Panc1 (cell line): ENCODE results near the gene FHAD1. TPM values are rescaled to one million over a fixed set of nuclear protein-coding genes. Genes with fewer than 3 reads are reported as not detected.

ENCODE experiments used
- ATAC-seq: fragments of 200-7000 bp; cut with Tn5 transposase; 2 replicates; pipeline ENCODE4 v1.9.1; 2020; ENCODE audit warnings: mild to moderate bottlenecking, moderate library complexity
- BruUV-seq: library from RNA; stranded (reverse); fragments of 400-500 nt; replicated peaks from 2 replicates; lab custom pipeline; 2021; lab: Mats Ljungman, UMichigan
- CTCF ChIA-PET: fragments of 300-600 bp; sonication (Branson Sonifier 250); formaldehyde crosslinking; loops from one replicate; lab custom pipeline; 2022; ENCODE audit warnings: antibody characterized with exemption; lab: Charles Lee
- POLR2A ChIA-PET: fragments of 300-600 bp; sonication (Branson Sonifier 250); formaldehyde crosslinking; loops from one replicate; lab custom pipeline; 2022; ENCODE audit warnings: antibody characterized with exemption; lab: Charles Lee
- DNase-seq: peaks from one replicate; pipeline ENCODE4 v3.0.0-alpha.2; 2010; ENCODE audit warnings: low read depth, low spot score
- H3K27ac ChIP-seq: 2 replicates; pipeline ENCODE4 v1.5.1; 2011; ENCODE audit warnings: mild to moderate bottlenecking, low read length, inconsistent platforms
- H3K27me3 ChIP-seq: fragments of 200-500 bp; sonication (Bioruptor generic); 2 replicates; pipeline ENCODE4 v1.6.0; 2014; ENCODE audit warnings: low read length, inconsistent platforms; ENCODE audit not compliant: control insufficient read depth, insufficient read depth
- H3K36me3 ChIP-seq: fragments of 200-500 bp; sonication (Bioruptor generic); 2 replicates; pipeline ENCODE4 v1.5.1; 2014; ENCODE audit warnings: inconsistent platforms, mild to moderate bottlenecking, low read length, moderate library complexity; ENCODE audit not compliant: control insufficient read depth, insufficient read depth
- H3K4me1 ChIP-seq: 2 replicates; pipeline ENCODE4 v1.5.1; 2011; ENCODE audit warnings: inconsistent platforms, mild to moderate bottlenecking, low read length, moderate library complexity; ENCODE audit not compliant: control insufficient read depth, insufficient read depth
- H3K4me3 ChIP-seq, 2 experiments: 2 replicates each; pipeline ENCODE4 v1.5.1; 2011 to 2012; ENCODE audit warnings: low read depth in 2 of 2, low read length in 2 of 2, mild to moderate bottlenecking in 2 of 2, inconsistent platforms in 1 of 2, moderate library complexity in 1 of 2
- H3K9me3 ChIP-seq: fragments of 200-500 bp; sonication (Bioruptor generic); 2 replicates; pipeline ENCODE4 v1.5.1; 2014; ENCODE audit warnings: low read depth, mild to moderate bottlenecking, inconsistent platforms, low read length, moderate library complexity; ENCODE audit not compliant: control insufficient read depth, insufficient read depth
- POLR2AphosphoS5 ChIP-seq: IDR thresholded peaks from 2 replicates; pipeline ENCODE4 v1.6.1; 2012; ENCODE audit warnings: mild to moderate bottlenecking, low read depth, low read length, moderate library complexity
- SIN3A ChIP-seq: IDR thresholded peaks from 2 replicates; pipeline ENCODE4 v1.6.1; 2012; ENCODE audit warnings: low read depth, mild to moderate bottlenecking, low read length, moderate library complexity, borderline replicate concordance; ENCODE audit not compliant: insufficient read depth
- TCF7L2 ChIP-seq: IDR thresholded peaks from 2 replicates; pipeline ENCODE4 v1.6.1; 2011; ENCODE audit warnings: mild to moderate bottlenecking, low read depth, low read length, inconsistent platforms
- in situ Hi-C: cut with HindIII; loops from 2 replicates; pipeline ENCODE4 v1.10.0; 2016; ENCODE audit warnings: low sequenced_read_pairs, low pct_unique_long_range_greater_than_20kb
- intact Hi-C: fragments of 100-400 bp; cut with micrococcal nuclease; formaldehyde crosslinking; loops from one replicate; pipeline ENCODE4 v1.10.0; 2022; ENCODE audit not compliant: unreplicated experiment
- total RNA-seq: library from RNA; stranded (reverse); gene quantifications from one replicate; pipeline ENCODE4 v1.2.1, GENCODE V29; 2021; ENCODE audit not compliant: unreplicated experiment
- TF ChIP-seq, protein P1 (sequence below), 2 experiments: IDR thresholded peaks; 2 replicates each; pipeline ENCODE4 v1.6.1; 2011 to 2012; ENCODE audit warnings: low read depth in 2 of 2, control low read depth in 1 of 2, low read length in 1 of 2, mild to moderate bottlenecking in 1 of 2, moderate library complexity in 1 of 2; ENCODE audit not compliant: insufficient read depth in 1 of 2
- TF ChIP-seq, protein P2 (sequence below): fragments of 450-650 bp; IDR thresholded peaks from 2 replicates; pipeline ENCODE4 v1.5.1; 2017; ENCODE audit warnings: mild to moderate bottlenecking

The FHAD1 gene
- total RNA-seq, 1 experiment from 2014 or later = 0.23 TPM

DNA sequence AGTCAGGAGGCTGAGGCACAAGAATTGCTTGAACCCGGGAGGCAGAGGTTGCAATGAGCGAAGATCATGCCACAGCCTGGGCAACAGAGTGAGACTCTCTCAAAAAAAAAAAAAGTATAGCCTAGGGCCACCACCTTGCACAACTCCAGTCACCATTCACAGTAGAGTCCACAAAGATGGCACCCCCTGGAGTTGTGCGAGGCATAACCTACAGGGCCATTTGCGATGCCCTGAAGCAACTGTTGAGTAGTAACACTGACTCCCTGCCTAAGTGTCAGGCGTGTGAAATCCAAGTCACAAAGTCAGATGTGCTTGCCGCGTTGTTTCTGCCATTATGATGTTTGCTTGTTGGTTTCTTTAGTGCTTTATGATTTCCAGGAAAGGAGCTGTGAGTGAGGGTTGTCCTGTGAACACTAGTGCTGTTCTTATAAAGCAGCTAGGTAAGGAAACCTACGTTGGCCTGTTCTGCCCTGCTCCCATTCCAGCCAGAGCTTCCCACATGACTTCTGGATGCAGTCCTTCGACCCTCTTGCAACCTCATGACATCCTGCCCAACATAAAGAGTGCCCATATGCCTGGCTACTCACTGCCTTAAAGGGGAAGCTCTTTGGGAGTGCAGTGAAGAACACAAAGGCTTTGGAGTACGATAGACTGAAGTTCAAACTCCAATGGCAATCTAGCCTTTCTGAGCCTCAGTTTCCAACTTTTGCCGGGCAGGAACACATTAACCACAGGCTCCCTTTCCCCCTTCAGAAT, 29.8 kb downstream of the FHAD1 start:
- Histone ChIP-seq H3K27me3 (peaks cover 3% of the 10 kb centered on the region; the same call in 1 of the 2 replicates), H3K4me1 (0 out of 2 replicates have a peak, but pooled peaks cover 7% of the 10 kb centered on the region), H3K27ac (no peak overlapping the region), H3K36me3 (no peaks in the 10 kb centered on the region), H3K4me3 (no peak overlapping the region), H3K9me3 (no peaks in the 10 kb centered on the region)
- CTCF ChIA-PET = no interaction called here
- no TSS peak for BruUV-seq
- TF ChIP-seq POLR2AphosphoS5 = no peak
- no peak for TF ChIP-seq TCF7L2
- TF ChIP-seq, protein P1, sequence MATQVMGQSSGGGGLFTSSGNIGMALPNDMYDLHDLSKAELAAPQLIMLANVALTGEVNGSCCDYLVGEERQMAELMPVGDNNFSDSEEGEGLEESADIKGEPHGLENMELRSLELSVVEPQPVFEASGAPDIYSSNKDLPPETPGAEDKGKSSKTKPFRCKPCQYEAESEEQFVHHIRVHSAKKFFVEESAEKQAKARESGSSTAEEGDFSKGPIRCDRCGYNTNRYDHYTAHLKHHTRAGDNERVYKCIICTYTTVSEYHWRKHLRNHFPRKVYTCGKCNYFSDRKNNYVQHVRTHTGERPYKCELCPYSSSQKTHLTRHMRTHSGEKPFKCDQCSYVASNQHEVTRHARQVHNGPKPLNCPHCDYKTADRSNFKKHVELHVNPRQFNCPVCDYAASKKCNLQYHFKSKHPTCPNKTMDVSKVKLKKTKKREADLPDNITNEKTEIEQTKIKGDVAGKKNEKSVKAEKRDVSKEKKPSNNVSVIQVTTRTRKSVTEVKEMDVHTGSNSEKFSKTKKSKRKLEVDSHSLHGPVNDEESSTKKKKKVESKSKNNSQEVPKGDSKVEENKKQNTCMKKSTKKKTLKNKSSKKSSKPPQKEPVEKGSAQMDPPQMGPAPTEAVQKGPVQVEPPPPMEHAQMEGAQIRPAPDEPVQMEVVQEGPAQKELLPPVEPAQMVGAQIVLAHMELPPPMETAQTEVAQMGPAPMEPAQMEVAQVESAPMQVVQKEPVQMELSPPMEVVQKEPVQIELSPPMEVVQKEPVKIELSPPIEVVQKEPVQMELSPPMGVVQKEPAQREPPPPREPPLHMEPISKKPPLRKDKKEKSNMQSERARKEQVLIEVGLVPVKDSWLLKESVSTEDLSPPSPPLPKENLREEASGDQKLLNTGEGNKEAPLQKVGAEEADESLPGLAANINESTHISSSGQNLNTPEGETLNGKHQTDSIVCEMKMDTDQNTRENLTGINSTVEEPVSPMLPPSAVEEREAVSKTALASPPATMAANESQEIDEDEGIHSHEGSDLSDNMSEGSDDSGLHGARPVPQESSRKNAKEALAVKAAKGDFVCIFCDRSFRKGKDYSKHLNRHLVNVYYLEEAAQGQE (IDR thresholded peaks at IDR 0.05; ENCODE audit: insufficient read depth in 1 of 2, low read depth in 2 of 2, low read length in 1 of 2) = no peak
- TF ChIP-seq SIN3A = no peak
- TF ChIP-seq, protein P2, sequence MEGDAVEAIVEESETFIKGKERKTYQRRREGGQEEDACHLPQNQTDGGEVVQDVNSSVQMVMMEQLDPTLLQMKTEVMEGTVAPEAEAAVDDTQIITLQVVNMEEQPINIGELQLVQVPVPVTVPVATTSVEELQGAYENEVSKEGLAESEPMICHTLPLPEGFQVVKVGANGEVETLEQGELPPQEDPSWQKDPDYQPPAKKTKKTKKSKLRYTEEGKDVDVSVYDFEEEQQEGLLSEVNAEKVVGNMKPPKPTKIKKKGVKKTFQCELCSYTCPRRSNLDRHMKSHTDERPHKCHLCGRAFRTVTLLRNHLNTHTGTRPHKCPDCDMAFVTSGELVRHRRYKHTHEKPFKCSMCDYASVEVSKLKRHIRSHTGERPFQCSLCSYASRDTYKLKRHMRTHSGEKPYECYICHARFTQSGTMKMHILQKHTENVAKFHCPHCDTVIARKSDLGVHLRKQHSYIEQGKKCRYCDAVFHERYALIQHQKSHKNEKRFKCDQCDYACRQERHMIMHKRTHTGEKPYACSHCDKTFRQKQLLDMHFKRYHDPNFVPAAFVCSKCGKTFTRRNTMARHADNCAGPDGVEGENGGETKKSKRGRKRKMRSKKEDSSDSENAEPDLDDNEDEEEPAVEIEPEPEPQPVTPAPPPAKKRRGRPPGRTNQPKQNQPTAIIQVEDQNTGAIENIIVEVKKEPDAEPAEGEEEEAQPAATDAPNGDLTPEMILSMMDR = no peak
- no peak for ATAC-seq
- in situ Hi-C loops (no loop called here), intact Hi-C loops (no loop called here)
- POLR2A ChIA-PET = no interaction called here
- no peak for DNase-seq

DNA sequence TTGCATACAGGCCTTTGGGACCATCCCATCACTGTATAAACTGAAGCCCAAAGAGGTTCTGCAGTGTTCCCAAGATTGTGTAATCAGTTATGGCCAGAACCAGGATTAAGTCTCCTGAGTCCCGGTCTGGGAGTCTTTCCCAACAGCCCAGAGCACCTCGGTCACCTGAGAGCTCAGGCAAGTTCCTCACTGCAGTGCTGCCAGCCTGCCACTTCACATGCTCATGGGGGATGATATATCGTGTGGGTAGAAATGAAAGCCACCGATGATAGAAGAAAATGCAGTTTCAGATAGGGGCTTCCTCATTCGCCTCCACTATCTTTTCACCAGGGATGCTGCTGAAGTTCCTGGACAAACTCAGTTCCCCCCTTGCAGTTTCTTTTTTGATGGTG, 30.4 kb downstream of the FHAD1 start:
- in situ Hi-C loops (no loop called here), intact Hi-C loops (no loop called here)
- Histone ChIP-seq H3K4me3 (no peak overlapping the region), H3K4me1 (0 out of 2 replicates have a peak, but pooled peaks cover 6% of the 10 kb centered on the region), H3K9me3 (no peaks in the 10 kb centered on the region), H3K27me3 (peaks cover 3% of the 10 kb centered on the region; the same call in 1 of the 2 replicates), H3K36me3 (no peaks in the 10 kb centered on the region), H3K27ac (no peak overlapping the region)
- POLR2A ChIA-PET = no interaction called here
- CTCF ChIA-PET = no interaction called here
- ATAC-seq (no peak), DNase-seq (no peak)
- TF ChIP-seq TCF7L2 = no peak
- TF ChIP-seq POLR2AphosphoS5 = no peak
- TF ChIP-seq, protein P2 = no peak
- TF ChIP-seq, protein P1 (IDR thresholded peaks at IDR 0.05; ENCODE audit: insufficient read depth in 1 of 2, low read depth in 2 of 2, low read length in 1 of 2) = no peak
- TF ChIP-seq SIN3A = no peak
- BruUV-seq = no TSS peak
